HepG2 (cell line): ENCODE measurements around the gene GNAI2. TPM values are rescaled to one million over a fixed set of nuclear protein-coding genes. Genes with fewer than 3 reads are reported as not detected.

Experiments used
- AHR ChIP-seq: IDR thresholded peaks from 2 replicates; pipeline ENCODE4 v1.6.1; 2018; ENCODE audit warnings: missing genetic modification reagents, missing compliant biosample characterization
- ARNT2 ChIP-seq: sonication (generic); formaldehyde crosslinking; IDR thresholded peaks from 2 replicates; pipeline ENCODE4 v1.8.0; 2022; ENCODE audit warnings: mild to moderate bottlenecking, low read depth, missing genetic modification reagents, moderate library complexity
- ATF7-NPFF ChIP-seq: sonication (generic); formaldehyde crosslinking; IDR thresholded peaks from 2 replicates; pipeline ENCODE4 v1.8.1; 2023; ENCODE audit warnings: mild to moderate bottlenecking, low read depth, missing genetic modification reagents, moderate library complexity
- CCDC6 ChIP-seq: sonication (generic); formaldehyde crosslinking; IDR thresholded peaks from 2 replicates; pipeline ENCODE4 v1.8.1; 2022; ENCODE audit warnings: mild to moderate bottlenecking, missing genetic modification reagents, moderate library complexity
- FOXC1 ChIP-seq: sonication (generic); formaldehyde crosslinking; IDR thresholded peaks from 2 replicates; pipeline ENCODE4 v1.8.0; 2022; ENCODE audit warnings: mild to moderate bottlenecking, missing genetic modification reagents, borderline replicate concordance
- HNF4G ChIP-seq, 2 experiments: sonication (generic) in 1 of 2; formaldehyde crosslinking in 1 of 2; IDR thresholded peaks; 2 replicates each; pipeline versions ENCODE4 v1.4.0 to v1.6.1; 2011 to 2020; ENCODE audit warnings: borderline replicate concordance in 2 of 2, low read depth in 2 of 2, mild to moderate bottlenecking in 2 of 2, low read length in 1 of 2, missing genetic modification reagents in 1 of 2, moderate library complexity in 1 of 2
- KAT8 ChIP-seq: IDR thresholded peaks from 2 replicates; pipeline ENCODE4 v1.6.1; 2016; ENCODE audit warnings: missing genetic modification reagents, missing compliant biosample characterization
- KDM1A ChIP-seq: IDR thresholded peaks from 2 replicates; pipeline ENCODE4 v1.6.1; 2016; ENCODE audit warnings: missing compliant biosample characterization
- KLF6 ChIP-seq: IDR thresholded peaks from 2 replicates; pipeline ENCODE4 v1.8.0; 2016; ENCODE audit warnings: missing biosample characterization, missing genetic modification reagents
- POGK ChIP-seq: sonication (generic); formaldehyde crosslinking; conservative IDR thresholded peaks from 2 replicates; pipeline ENCODE4 v1.8.0; 2022; ENCODE audit warnings: mild to moderate bottlenecking, moderate library complexity, missing genetic modification reagents
- PREB ChIP-seq: sonication (generic); formaldehyde crosslinking; IDR thresholded peaks from 2 replicates; pipeline ENCODE4 v1.4.0; 2020; ENCODE audit warnings: missing genetic modification reagents
- RARG ChIP-seq: sonication (generic); formaldehyde crosslinking; IDR thresholded peaks from 2 replicates; pipeline ENCODE4 v1.4.0; 2020; ENCODE audit warnings: low read depth, mild to moderate bottlenecking, missing genetic modification reagents
- TFDP1 ChIP-seq: IDR thresholded peaks from 2 replicates; pipeline ENCODE4 v1.6.1; 2016; ENCODE audit warnings: missing compliant biosample characterization, missing genetic modification reagents, borderline replicate concordance
- ZMYM4 ChIP-seq: sonication (generic); formaldehyde crosslinking; IDR thresholded peaks from 2 replicates; pipeline ENCODE4 v1.8.1; 2023; ENCODE audit warnings: mild to moderate bottlenecking, missing genetic modification reagents
- ZNF329 ChIP-seq: sonication (generic); formaldehyde crosslinking; IDR thresholded peaks from 2 replicates; pipeline ENCODE4 v1.9.0; 2021; ENCODE audit warnings: low read depth, mild to moderate bottlenecking, missing genetic modification reagents
- ZNF574 ChIP-seq: sonication (generic); formaldehyde crosslinking; IDR thresholded peaks from 2 replicates; pipeline ENCODE4 v1.4.0; 2020; ENCODE audit warnings: missing genetic modification reagents
- polyA plus RNA-seq, 8 experiments: library from polyadenylated mRNA; depleted of rRNA in 3 of 8; stranded (reverse) in 7 of 8; unstranded in 1 of 8; fragments of >200 nt; fragmentation: Illumina TruSeq in 4 of 8; extraction: Trizol in 4 of 8; gene quantifications; 2 replicates each; pipeline versions ENCODE4 v1.2.1 to v1.2.3, GENCODE V29; 2011 to 2016; ENCODE audit warnings: low read depth in 4 of 8, missing spikeins in 1 of 8, mixed read lengths in 1 of 8; ENCODE audit not compliant: insufficient read depth in 1 of 8
- total RNA-seq, 5 experiments: library from RNA; depleted of rRNA; stranded (reverse); fragments of >200 nt; fragmentation: Illumina TruSeq; extraction: Trizol; gene quantifications; 2 replicates each; pipeline ENCODE4 v1.2.3, GENCODE V29; 2016; ENCODE audit warnings: low read depth in 1 of 5

GNAI2 gene
- total and polyA plus RNA-seq, 2 of the 13 experiments (the other 11 are each of a cell fraction or from before 2014, with no cell fraction given) = 51.1 to 66.2 TPM

GRCh38 chr3:50203113-50203808 lies 32.7 kb upstream of the GNAI2 start (continued):
- TF ChIP-seq HNF4G (IDR thresholded peaks at IDR 0.05; ENCODE audit: borderline replicate concordance, low read depth, low read length) = peak; percentile 23; the same call in 1 of the 2 replicates
- TF ChIP-seq HNF4G (CRISPR knock-in tag; IDR thresholded peaks at IDR 0.05; ENCODE audit: borderline replicate concordance, low read depth) = no peak
- peak; percentile 6; the same call in 1 of the 2 replicates for TF ChIP-seq ARNT2
- no peak for TF ChIP-seq AHR
- TF ChIP-seq ATF7-NPFF (CRISPR knock-in tag) = peak; percentile 60; the same call in 1 of the 2 replicates
- TF ChIP-seq ZNF574 (CRISPR knock-in tag) = no peak; the same call in 1 of the 2 replicates
- TF ChIP-seq RARG (CRISPR knock-in tag) = no peak
- no peak for TF ChIP-seq KLF6 (CRISPR knock-in tag)
- TF ChIP-seq KDM1A (CRISPR knock-in tag) = no peak
- TF ChIP-seq KAT8 (CRISPR knock-in tag) = peak; percentile 55; the same call in 1 of the 2 replicates
- peak; percentile 77; the same call in 1 of the 2 replicates for TF ChIP-seq ZNF329
- TF ChIP-seq CCDC6 (CRISPR knock-in tag) = peak; percentile 60; the same call in 1 of the 2 replicates
- TF ChIP-seq FOXC1 (CRISPR knock-in tag) = peak; percentile 66; the same call in 1 of the 2 replicates
- TF ChIP-seq TFDP1 (CRISPR knock-in tag) = peak; percentile 41; the same call in 1 of the 2 replicates
- no peak for TF ChIP-seq PREB (CRISPR knock-in tag)
- TF ChIP-seq POGK (CRISPR knock-in tag) = peak; percentile 66
- TF ChIP-seq ZMYM4 = no peak
